Astrocyte (in vitro differentiated cells and primary cell): ENCODE results near the gene SCYGR6. TPM values are rescaled to one million over a fixed set of nuclear protein-coding genes. Genes with fewer than 3 reads are reported as not detected.

Experiments
- DNase-seq: peaks from one replicate; pipeline ENCODE4 v3.0.0-alpha.2; 2010; ENCODE audit warnings: low read depth
- FAIRE-seq: peaks from 2 replicates; lab custom pipeline; 2011; peaks lifted over from hg19 to GRCh38; lab: Jason Lieb, UNC
- H2AFZ ChIP-seq: 2 replicates; pipeline ENCODE4 v1.6.0; 2012; ENCODE audit warnings: low read depth, low read length, inconsistent platforms
- H3K27ac ChIP-seq: 2 replicates; pipeline ENCODE4 v1.5.1; 2011; ENCODE audit warnings: low read depth, low read length, inconsistent platforms
- H3K27me3 ChIP-seq: 2 replicates; pipeline ENCODE4 v1.6.0; 2011; ENCODE audit warnings: low read length, inconsistent platforms; ENCODE audit not compliant: insufficient read depth
- H3K36me3 ChIP-seq: 2 replicates; pipeline ENCODE4 v1.5.1; 2011; ENCODE audit warnings: low read length, inconsistent platforms; ENCODE audit not compliant: insufficient read depth
- H3K4me1 ChIP-seq: 2 replicates; pipeline ENCODE4 v1.5.1; 2011; ENCODE audit warnings: low read length, inconsistent platforms; ENCODE audit not compliant: insufficient read depth
- H3K4me2 ChIP-seq: 2 replicates; pipeline ENCODE4 v1.6.0; 2012; ENCODE audit warnings: low read length, inconsistent platforms
- H3K4me3 ChIP-seq: 2 replicates; pipeline ENCODE4 v1.5.1; 2011; ENCODE audit warnings: low read depth, mild to moderate bottlenecking, low read length, inconsistent platforms; ENCODE audit not compliant: insufficient read depth
- H3K79me2 ChIP-seq: 2 replicates; pipeline ENCODE4 v1.6.0; 2012; ENCODE audit warnings: mild to moderate bottlenecking, low read length, inconsistent platforms; ENCODE audit not compliant: insufficient read depth
- H3K9ac ChIP-seq: 2 replicates; pipeline ENCODE4 v1.6.0; 2012; ENCODE audit warnings: mild to moderate bottlenecking, low read length, inconsistent platforms
- H3K9me3 ChIP-seq: 2 replicates; pipeline ENCODE4 v1.5.1; 2012; ENCODE audit warnings: low read depth, mild to moderate bottlenecking, low read length, inconsistent platforms; ENCODE audit not compliant: insufficient read depth
- H4K20me1 ChIP-seq: 2 replicates; pipeline ENCODE4 v1.6.0; 2012; ENCODE audit warnings: low read length, inconsistent platforms; ENCODE audit not compliant: insufficient read depth
- H3K27ac Mint-ChIP-seq: one replicate; pipeline ENCODE4 v1.8.0; 2021; ENCODE audit warnings: mild to moderate bottlenecking, mixed read lengths; ENCODE audit not compliant: unreplicated experiment
- H3K27me3 Mint-ChIP-seq: one replicate; pipeline ENCODE4 v1.8.0; 2021; ENCODE audit warnings: low read depth, mixed read lengths; ENCODE audit not compliant: unreplicated experiment
- H3K36me3 Mint-ChIP-seq: one replicate; pipeline ENCODE4 v1.8.0; 2021; ENCODE audit warnings: low read depth, mixed read lengths; ENCODE audit not compliant: unreplicated experiment
- H3K4me1 Mint-ChIP-seq: one replicate; pipeline ENCODE4 v1.8.0; 2021; ENCODE audit warnings: low read depth, mixed read lengths; ENCODE audit not compliant: unreplicated experiment
- H3K4me3 Mint-ChIP-seq: one replicate; pipeline ENCODE4 v1.8.0; 2021; ENCODE audit warnings: mild to moderate bottlenecking, moderate library complexity, mixed read lengths; ENCODE audit not compliant: unreplicated experiment
- H3K9me3 Mint-ChIP-seq: one replicate; pipeline ENCODE4 v1.8.0; 2021; ENCODE audit warnings: mild to moderate bottlenecking, mixed read lengths; ENCODE audit not compliant: unreplicated experiment
- CTCF ChIP-seq: IDR thresholded peaks from 2 replicates; pipeline ENCODE4 v1.5.1; 2011; ENCODE audit warnings: low read depth, mild to moderate bottlenecking, inconsistent platforms, low read length, moderate library complexity; ENCODE audit not compliant: insufficient read depth
- EZH2 ChIP-seq: IDR thresholded peaks from 2 replicates; pipeline ENCODE4 v1.6.1; 2012; ENCODE audit warnings: mild to moderate bottlenecking, low read length, inconsistent platforms; ENCODE audit not compliant: insufficient read depth
- total RNA-seq: library from RNA; stranded (reverse); gene quantifications from 2 replicates; pipeline ENCODE4 v1.2.1, GENCODE V29; 2021

Gene SCYGR6
- total RNA-seq, 1 donor from 2014 or later = not detected

- no peaks in the 10 kb centered on the region for H3K9me3 Mint-ChIP-seq
- no peak overlapping the region for H3K4me3 Mint-ChIP-seq
These were observed 48.4 kb upstream of the SCYGR6 start for GRCh38 chr2:227772932-227773331.

GRCh38 chr2:227772197-227772661 lies 47.7 kb upstream of the SCYGR6 start:
- Histone ChIP-seq H2AFZ (no peak overlapping the region), H3K27ac (no peak overlapping the region), H3K9ac (no peak overlapping the region), H3K4me2 (no peak overlapping the region), H3K4me1 (no peaks in the 10 kb centered on the region), H3K9me3 (no peaks in the 10 kb centered on the region), H4K20me1 (no peaks in the 10 kb centered on the region), H3K4me3 (no peak overlapping the region), H3K27me3 (no peaks in the 10 kb centered on the region), H3K79me2 (no peaks in the 10 kb centered on the region), H3K36me3 (no peaks in the 10 kb centered on the region)
- no peak for FAIRE-seq
- Mint-ChIP-seq H3K9me3 (no peaks in the 10 kb centered on the region), H3K27ac (no peak overlapping the region), H3K36me3 (no peaks in the 10 kb centered on the region), H3K27me3 (peaks cover 3% of the 10 kb centered on the region), H3K4me3 (no peak overlapping the region), H3K4me1 (no peaks in the 10 kb centered on the region)
- no peak for DNase-seq
- no peak for TF ChIP-seq EZH2
- TF ChIP-seq CTCF = no peak

More at GRCh38 chr2:227772932-227773331, 48.4 kb upstream of the SCYGR6 start:
- Histone ChIP-seq H3K27ac (no peak overlapping the region), H3K4me2 (no peak overlapping the region), H3K9ac (no peak overlapping the region), H3K79me2 (no peaks in the 10 kb centered on the region), H3K27me3 (no peaks in the 10 kb centered on the region), H3K4me1 (no peaks in the 10 kb centered on the region), H4K20me1 (no peaks in the 10 kb centered on the region), H3K4me3 (no peak overlapping the region), H2AFZ (no peak overlapping the region), H3K9me3 (no peaks in the 10 kb centered on the region), H3K36me3 (no peaks in the 10 kb centered on the region)
- no peak for DNase-seq
- Mint-ChIP-seq H3K27me3 (peaks cover 5% of the 10 kb centered on the region), H3K4me1 (no peaks in the 10 kb centered on the region), H3K36me3 (no peaks in the 10 kb centered on the region), H3K27ac (no peak overlapping the region)
- FAIRE-seq = no peak
- TF ChIP-seq EZH2 (no peak), CTCF (no peak)

GRCh38 chr2:227767830-227768229 lies 43.3 kb upstream of the SCYGR6 start:
- Histone ChIP-seq H3K9me3 (no peaks in the 10 kb centered on the region), H4K20me1 (no peaks in the 10 kb centered on the region), H3K4me2 (no peak overlapping the region), H3K79me2 (no peaks in the 10 kb centered on the region), H3K4me1 (peaks cover 5% of the 10 kb centered on the region), H3K4me3 (no peak overlapping the region), H3K36me3 (no peaks in the 10 kb centered on the region), H3K27me3 (no peaks in the 10 kb centered on the region), H3K27ac (no peak overlapping the region), H2AFZ (no peak overlapping the region), H3K9ac (no peak overlapping the region)
- no peak for FAIRE-seq
- TF ChIP-seq EZH2 (no peak), CTCF (no peak)
- Mint-ChIP-seq H3K9me3 (no peaks in the 10 kb centered on the region), H3K36me3 (no peaks in the 10 kb centered on the region), H3K4me3 (no peak overlapping the region), H3K4me1 (peaks cover 2% of the 10 kb centered on the region), H3K27ac (no peak overlapping the region), H3K27me3 (no peaks in the 10 kb centered on the region)
- DNase-seq = no peak
